K562 (cell line): ENCODE results near the gene CSRNP3. TPM values are rescaled to one million over a fixed set of nuclear protein-coding genes. Genes with fewer than 3 reads are reported as not detected.

Experiments used
- ATAC-seq: fragments of 200-7000 bp; cut with Tn5 transposase; 3 replicates; pipeline ENCODE4 v1.9.1; 2020; ENCODE audit warnings: moderate library complexity
- BruUV-seq: library from RNA; stranded (reverse); fragments of 400-500 nt; replicated peaks from 2 replicates; lab custom pipeline; 2021; lab: Mats Ljungman, UMichigan
- CTCF ChIA-PET: fragments of 300-600 bp; formaldehyde crosslinking; extraction: SDS; loops from one replicate; lab custom pipeline; 2021; ENCODE audit warnings: low intra/inter-chr PET ratio; lab: Yijun Ruan, JAX
- POLR2A ChIA-PET: fragments of 300-600, 350-650 bp; sonication (Branson Sonifier 250); formaldehyde crosslinking; extraction: SDS; loops from one replicate; lab custom pipeline; 2021; ENCODE audit warnings: antibody characterized with exemption, inconsistent platforms; lab: Yijun Ruan, JAX
- DNase-seq, 4 experiments: peaks; one replicate each; pipeline versions ENCODE4 v3.0.0 to v3.0.0-alpha.2; 2011 to 2018; ENCODE audit warnings: low spot score in 3 of 4, mixed read lengths in 3 of 4; ENCODE audit errors: extremely low read depth in 1 of 4
- FAIRE-seq: peaks from 2 replicates; lab custom pipeline; 2011; peaks lifted over from hg19 to GRCh38; lab: Jason Lieb, UNC
- H2AFZ ChIP-seq: 2 replicates; pipeline ENCODE4 v1.6.0; 2011; ENCODE audit warnings: low read depth, low read length, control low read depth, inconsistent platforms
- H3K27ac ChIP-seq: fragments of 200-600 bp; 3 replicates; pipeline ENCODE4 v1.8.0; 2011; ENCODE audit warnings: low read depth, mild to moderate bottlenecking, control low read depth, inconsistent platforms, low read length, moderate library complexity, mixed read lengths; ENCODE audit errors: extremely low read depth
- H3K27me3 ChIP-seq, 2 experiments: fragments of 300-600 bp in 1 of 2; 2 replicates in 1 of 2; 3 replicates in 1 of 2; pipeline versions ENCODE4 v1.6.0 to v1.8.0; 2011; ENCODE audit warnings: inconsistent platforms in 2 of 2, low read length in 2 of 2, mild to moderate bottlenecking in 1 of 2, mixed read lengths in 1 of 2, moderate library complexity in 1 of 2; ENCODE audit not compliant: control insufficient read depth in 2 of 2, insufficient read depth in 2 of 2
- H3K36me3 ChIP-seq: fragments of 300-600 bp; 3 replicates; pipeline ENCODE4 v1.8.0; 2011; ENCODE audit warnings: mild to moderate bottlenecking, low read length, inconsistent platforms; ENCODE audit not compliant: control insufficient read depth, insufficient read depth
- H3K4me1 ChIP-seq, 2 experiments: fragments of 200-600 bp in 1 of 2; replicated peaks in 1 of 2; 2 replicates in 1 of 2; 3 replicates in 1 of 2; pipeline versions ENCODE4 v1.5.1 to v1.8.0; 2011; ENCODE audit warnings: inconsistent platforms in 2 of 2, low read length in 2 of 2, mild to moderate bottlenecking in 1 of 2, mixed read lengths in 1 of 2, moderate library complexity in 1 of 2; ENCODE audit not compliant: control insufficient read depth in 2 of 2, insufficient read depth in 2 of 2
- H3K4me2 ChIP-seq: 2 replicates; pipeline ENCODE4 v1.6.1; 2011; ENCODE audit warnings: low read length, control low read depth, inconsistent platforms, mixed read lengths; ENCODE audit not compliant: insufficient read depth
- H3K4me3 ChIP-seq: fragments of 200-600 bp; sonication (generic), shearing (Covaris generic); 2 replicates; pipeline ENCODE4 v1.5.1; 2016; ENCODE audit warnings: control low read depth, inconsistent platforms
- H3K79me2 ChIP-seq: fragments of 200-600 bp; 3 replicates; pipeline ENCODE4 v1.8.0; 2011; ENCODE audit warnings: low read length, inconsistent platforms; ENCODE audit not compliant: control insufficient read depth, insufficient read depth
- H3K9ac ChIP-seq, 2 experiments: 2 replicates each; pipeline versions ENCODE4 v1.6.0 to v1.6.1; 2011; ENCODE audit warnings: low read depth in 2 of 2, low read length in 2 of 2, control low read depth in 1 of 2, inconsistent platforms in 1 of 2, mild to moderate bottlenecking in 1 of 2, mixed read lengths in 1 of 2; ENCODE audit not compliant: insufficient read depth in 1 of 2
- H3K9me1 ChIP-seq: one replicate; pipeline ENCODE4 v1.6.0; 2011; ENCODE audit warnings: inconsistent platforms, mild to moderate bottlenecking, low read length, moderate library complexity; ENCODE audit not compliant: control insufficient read depth, insufficient read depth
- H3K9me3 ChIP-seq: replicated peaks from 2 replicates; pipeline ENCODE4 v1.5.1; 2011; ENCODE audit warnings: low read depth, low read length, inconsistent platforms; ENCODE audit not compliant: control insufficient read depth, insufficient read depth
- H4K20me1 ChIP-seq: replicated peaks from 2 replicates; pipeline ENCODE4 v1.6.1; 2011; ENCODE audit warnings: low read length, inconsistent platforms, mixed read lengths; ENCODE audit not compliant: control insufficient read depth, insufficient read depth
- CREBBP ChIP-seq: IDR thresholded peaks from one replicate; pipeline ENCODE4 v1.6.1; 2012; ENCODE audit warnings: low read depth, mild to moderate bottlenecking, control low read depth, inconsistent platforms, low read length
- DACH1 ChIP-seq: fragments of 450-650 bp; IDR thresholded peaks from 2 replicates; pipeline ENCODE4 v1.6.1; 2018; ENCODE audit not compliant: partially characterized antibody
- ETV1 ChIP-seq: fragments of 450-650 bp; conservative IDR thresholded peaks from 2 replicates; pipeline ENCODE4 v1.6.1; 2016; ENCODE audit warnings: missing genetic modification characterization, control low read depth, low read depth, missing compliant biosample characterization
- FOXJ3 ChIP-seq: sonication (generic); formaldehyde crosslinking; IDR thresholded peaks from 2 replicates; pipeline ENCODE4 v1.4.0; 2020; ENCODE audit warnings: mild to moderate bottlenecking, missing genetic modification reagents
- FOXK1 ChIP-seq: sonication (generic); formaldehyde crosslinking; IDR thresholded peaks from 2 replicates; pipeline ENCODE4 v1.8.0; 2022; ENCODE audit warnings: missing genetic modification reagents, mild to moderate bottlenecking, borderline replicate concordance
- HNRNPK ChIP-seq: fragments of 200-400 bp; formaldehyde crosslinking; IDR thresholded peaks from one replicate; pipeline ENCODE4 v1.6.1; 2018; ENCODE audit warnings: mild to moderate bottlenecking, low read depth, low read length; ENCODE audit not compliant: poor library complexity, severe bottlenecking
- MED1 ChIP-seq: sonication (generic); formaldehyde crosslinking; IDR thresholded peaks from 2 replicates; pipeline ENCODE4 v1.8.1; 2023; ENCODE audit warnings: missing genetic modification reagents, borderline replicate concordance
- MEF2A ChIP-seq: IDR thresholded peaks from 2 replicates; pipeline ENCODE4 v1.6.1; 2011; ENCODE audit warnings: low read depth, mild to moderate bottlenecking, low read length, moderate library complexity; ENCODE audit not compliant: control insufficient read depth
- MXI1 ChIP-seq: IDR thresholded peaks from 2 replicates; pipeline ENCODE4 v1.6.1; 2011; ENCODE audit warnings: low read depth, mild to moderate bottlenecking, improper control_type of control experiment, low read length
- NR2C1 ChIP-seq, 2 experiments: fragments of 450-650 bp; IDR thresholded peaks; 2 replicates each; pipeline ENCODE4 v1.6.1; 2017; ENCODE audit warnings: mild to moderate bottlenecking in 2 of 2, antibody characterized with exemption in 1 of 2, inconsistent platforms in 1 of 2, missing compliant biosample characterization in 1 of 2, missing genetic modification characterization in 1 of 2
- SMARCE1 ChIP-seq: fragments of 450-650 bp; IDR thresholded peaks from 2 replicates; pipeline ENCODE4 v1.7.1; 2016; ENCODE audit warnings: mild to moderate bottlenecking
- SRF ChIP-seq, 2 experiments: fragments of 250-450, 450-650 bp in 1 of 2; sonication (Bioruptor Pico) in 1 of 2; sonication (generic) in 1 of 2; formaldehyde crosslinking; IDR thresholded peaks; 2 replicates each; pipeline versions ENCODE4 v1.5.0 to v1.5.1; 2020 to 2022; ENCODE audit warnings: mild to moderate bottlenecking in 1 of 2, missing genetic modification reagents in 1 of 2
- TAF15 ChIP-seq: fragments of 200-400 bp; formaldehyde crosslinking; IDR thresholded peaks from 2 replicates; pipeline ENCODE4 v1.6.1; 2017; ENCODE audit warnings: mild to moderate bottlenecking, low read depth, low read length, moderate library complexity
- ZNF76 ChIP-seq: fragments of 250-450 bp; sonication (Bioruptor Pico); IDR thresholded peaks from 2 replicates; pipeline ENCODE4 v1.4.0; 2020; ENCODE audit warnings: mild to moderate bottlenecking, moderate library complexity, borderline replicate concordance
- ZNF77 ChIP-seq: fragments of 250-450 bp; sonication (Bioruptor Pico); IDR thresholded peaks from 2 replicates; pipeline ENCODE4 v1.5.0; 2020
- WGBS: fragments of 100-300 bp; shearing (Covaris generic); methylation state at CpG from one replicate; pipeline ENCODE4 v1.1.6; 2016; ENCODE audit warnings: low coverage, mixed read lengths; ENCODE audit not compliant: insufficient coverage; ENCODE audit errors: missing lambda C conversion rate; 5-methylcytosine and 5-hydroxymethylcytosine counted together
- in situ Hi-C: fragments of 300-500 bp; cut with MboI; formaldehyde crosslinking; loops from 4 replicates; pipeline ENCODE4 v1.15.0; 2018; ENCODE audit warnings: inconsistent platforms, mixed read lengths
- intact Hi-C: fragments of 100-400 bp; cut with micrococcal nuclease; formaldehyde crosslinking; loops from 2 replicates; pipeline ENCODE4 v1.14.2; 2022
- polyA plus RNA-seq, 8 experiments: library from polyadenylated mRNA; depleted of rRNA in 4 of 8; stranded (reverse) in 5 of 8; unstranded in 3 of 8; fragments of >200 nt; fragmentation: Nextera tagmentation in 2 of 8; fragmentation: Illumina TruSeq in 1 of 8; extraction: Ambion mirVana in 2 of 8; extraction: Trizol in 1 of 8; gene quantifications; 2 replicates each; pipeline versions ENCODE4 v1.2.1 to v1.2.3, GENCODE V29; 2011 to 2014; ENCODE audit warnings: inconsistent platforms in 1 of 8, missing spikeins in 1 of 8
- total RNA-seq, 7 experiments: library from RNA; depleted of rRNA in 6 of 7; stranded (reverse); fragments of >200 nt in 6 of 7; fragmentation: Illumina TruSeq in 2 of 7; extraction: Trizol in 2 of 7; gene quantifications; 2 replicates each; pipeline versions ENCODE4 v1.2.1 to v1.2.3, GENCODE V29; 2011 to 2021; ENCODE audit warnings: low replicate concordance in 1 of 7

The CSRNP3 gene
- total and polyA plus RNA-seq, 9 of the 15 experiments (the other 6 are each of a cell fraction or from before 2014, with no cell fraction given): not detected

- TF ChIP-seq HNRNPK: no peak
- no peak for TF ChIP-seq TAF15
- no peak for TF ChIP-seq ZNF77
These were observed 14.6 kb upstream of the CSRNP3 start (continued) for GRCh38 chr2:165454905-165455304.

GRCh38 chr2:165456027-165456426, 13.5 kb upstream of the CSRNP3 start:
- no peak overlapping the region for H3K4me3 ChIP-seq
- ATAC-seq: no peak
- no TSS peak for BruUV-seq
- H3K9ac ChIP-seq: no peak overlapping the region
- H4K20me1 ChIP-seq: no peaks in the 10 kb centered on the region
- no peaks in the 10 kb centered on the region for H3K27me3 ChIP-seq
- H3K27ac ChIP-seq: no peak overlapping the region
- H3K9me1 ChIP-seq: no peaks in the 10 kb centered on the region
- H3K4me1 ChIP-seq: no peaks in the 10 kb centered on the region
- no peak for DNase-seq
- H3K4me2 ChIP-seq: no peak overlapping the region
- in situ Hi-C loops (no loop called here), intact Hi-C loops (no loop called here)
- H3K36me3 ChIP-seq: no peaks in the 10 kb centered on the region
- FAIRE-seq: no peak
- H3K9me3 ChIP-seq: no peaks in the 10 kb centered on the region
- H3K79me2 ChIP-seq: no peaks in the 10 kb centered on the region
- TF ChIP-seq CREBBP (no peak), MED1 (no peak), DACH1 (no peak), MEF2A (no peak), NR2C1 (IDR thresholded peaks at IDR 0.05) (no peak), NR2C1 (tag; IDR thresholded peaks at IDR 0.05) (no peak), FOXK1 (CRISPR knock-in tag) (no peak), SMARCE1 (no peak), FOXJ3 (CRISPR knock-in tag) (no peak), ETV1 (tag) (no peak), MXI1 (no peak), ZNF76 (CRISPR knock-in tag) (no peak), SRF (CRISPR knock-in tag; IDR thresholded peaks at IDR 0.05) (no peak)
- TF ChIP-seq, all 486 proteins: peak for 0
- CTCF ChIA-PET: no interaction called here
- no peak overlapping the region for H2AFZ ChIP-seq
- POLR2A ChIA-PET: no interaction called here
- WGBS: 0% methylated on average over 1 of the region's 1 CpG
